ENCODE data around the gene RBFOX1. TPM values are rescaled to one million over a fixed set of nuclear protein-coding genes. Genes with fewer than 3 reads are reported as not detected.

RBFOX1 gene
- polyA plus RNA-seq, 1 donor from 2014 or later = 56.8 TPM

GRCh38 chr16:7394720-7395336 lies 62.2 kb downstream of the RBFOX1 start:
- Histone ChIP-seq H3K27ac (ENCODE audit: low read length) (peak overlapping the region; percentile 9), H3K79me2 (replicated peaks; ENCODE audit: insufficient read depth, low read length) (no peaks in the 10 kb centered on the region), H4K20me1 (ENCODE audit: insufficient read depth) (no peaks in the 10 kb centered on the region), H3F3A (ENCODE audit: insufficient read depth, low read length, poor library complexity, severe bottlenecking) (no peaks in the 10 kb centered on the region), H3K36me3 (ENCODE audit: insufficient read depth, low read length) (no peaks in the 10 kb centered on the region), H3K4me2 (ENCODE audit: low read length) (peak overlapping the region; percentile 36), H3K27me3 (ENCODE audit: insufficient read depth, low read depth, low read length) (no peaks in the 10 kb centered on the region), H3K9ac (ENCODE audit: low read length) (no peak overlapping the region), H3K9me2 (ENCODE audit: insufficient read depth, low read length) (no peaks in the 10 kb centered on the region), H3K4me3 (ENCODE audit: low read length) (peak overlapping the region; percentile 6), H3K9me3 (ENCODE audit: low read length) (no peaks in the 10 kb centered on the region), H2AFZ (ENCODE audit: low read depth, low read length) (no peak overlapping the region)
- TF ChIP-seq MXI1 (conservative IDR thresholded peaks at IDR 0.05; ENCODE audit: poor library complexity, severe bottlenecking) (no peak), CTCF (IDR thresholded peaks at IDR 0.05; ENCODE audit: poor library complexity, severe bottlenecking) (no peak), TAF1 (IDR thresholded peaks at IDR 0.05; ENCODE audit: low read depth) (no peak), POLR2AphosphoS5 (IDR thresholded peaks at IDR 0.05) (no peak), EZH2 (IDR thresholded peaks at IDR 0.05; ENCODE audit: borderline replicate concordance, insufficient read depth, low read length, poor library complexity, severe bottlenecking) (no peak), SMC3 (conservative IDR thresholded peaks at IDR 0.05; ENCODE audit: poor library complexity) (no peak), RAD21 (conservative IDR thresholded peaks at IDR 0.05) (no peak), EP300 (conservative IDR thresholded peaks at IDR 0.05; ENCODE audit: poor library complexity, severe bottlenecking) (no peak), REST (IDR thresholded peaks at IDR 0.05; ENCODE audit: borderline replicate concordance) (no peak)

GRCh38 chr16:7397901-7398300 lies 65.3 kb downstream of the RBFOX1 start:
- Histone ChIP-seq H3K4me2 (ENCODE audit: low read length) (no peak overlapping the region), H3K9me3 (ENCODE audit: low read length) (no peaks in the 10 kb centered on the region)
- no peak for TF ChIP-seq TAF1 (IDR thresholded peaks at IDR 0.05; ENCODE audit: low read depth)
- TF ChIP-seq MXI1 (conservative IDR thresholded peaks at IDR 0.05; ENCODE audit: poor library complexity, severe bottlenecking) = no peak
- TF ChIP-seq CTCF (IDR thresholded peaks at IDR 0.05; ENCODE audit: poor library complexity, severe bottlenecking) = no peak
- TF ChIP-seq SMC3 (conservative IDR thresholded peaks at IDR 0.05; ENCODE audit: poor library complexity) = no peak
- TF ChIP-seq EP300 (conservative IDR thresholded peaks at IDR 0.05; ENCODE audit: poor library complexity, severe bottlenecking) = no peak
- TF ChIP-seq RAD21 (conservative IDR thresholded peaks at IDR 0.05) = no peak
- TF ChIP-seq REST (IDR thresholded peaks at IDR 0.05; ENCODE audit: borderline replicate concordance) = no peak
- TF ChIP-seq POLR2AphosphoS5 (IDR thresholded peaks at IDR 0.05) = no peak
- no peak for TF ChIP-seq EZH2 (IDR thresholded peaks at IDR 0.05; ENCODE audit: borderline replicate concordance, insufficient read depth, low read length, poor library complexity, severe bottlenecking)

More at GRCh38 chr16:7397901-7398300, 65.3 kb downstream of the RBFOX1 start:
- Histone ChIP-seq H4K20me1 (ENCODE audit: insufficient read depth) (no peaks in the 10 kb centered on the region), H3K9me2 (ENCODE audit: insufficient read depth, low read length) (no peaks in the 10 kb centered on the region), H3K27me3 (ENCODE audit: insufficient read depth, low read depth, low read length) (no peaks in the 10 kb centered on the region), H3K27ac (ENCODE audit: low read length) (no peak overlapping the region), H3K9ac (ENCODE audit: low read length) (no peak overlapping the region), H3F3A (ENCODE audit: insufficient read depth, low read length, poor library complexity, severe bottlenecking) (no peaks in the 10 kb centered on the region), H3K79me2 (replicated peaks; ENCODE audit: insufficient read depth, low read length) (no peaks in the 10 kb centered on the region), H3K36me3 (ENCODE audit: insufficient read depth, low read length) (no peaks in the 10 kb centered on the region), H3K4me3 (ENCODE audit: low read length) (no peak overlapping the region), H2AFZ (ENCODE audit: low read depth, low read length) (no peak overlapping the region)
